ENCODE measurements around the gene STK4.

STK4 gene

DNA sequence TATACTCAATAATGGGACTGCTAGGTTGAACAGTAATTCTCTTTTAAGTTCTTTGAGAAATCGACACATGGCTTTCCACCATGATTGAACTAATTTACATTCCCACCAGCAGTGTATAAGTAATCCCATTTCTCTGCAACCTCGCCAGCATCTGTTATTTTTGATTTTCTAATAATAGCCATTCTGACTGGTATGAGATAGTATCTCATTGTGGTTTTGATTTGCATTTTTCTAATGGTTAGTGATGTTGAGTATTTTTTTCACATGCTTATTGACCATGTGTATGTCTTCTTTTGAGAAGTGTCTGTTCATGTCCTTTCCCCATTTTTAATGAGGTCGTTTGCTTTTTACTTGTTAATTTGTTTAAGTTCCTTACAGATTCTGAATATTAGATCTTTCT lies 66.5 kb downstream of the STK4 start:
- DNase-seq: no peak

DNA sequence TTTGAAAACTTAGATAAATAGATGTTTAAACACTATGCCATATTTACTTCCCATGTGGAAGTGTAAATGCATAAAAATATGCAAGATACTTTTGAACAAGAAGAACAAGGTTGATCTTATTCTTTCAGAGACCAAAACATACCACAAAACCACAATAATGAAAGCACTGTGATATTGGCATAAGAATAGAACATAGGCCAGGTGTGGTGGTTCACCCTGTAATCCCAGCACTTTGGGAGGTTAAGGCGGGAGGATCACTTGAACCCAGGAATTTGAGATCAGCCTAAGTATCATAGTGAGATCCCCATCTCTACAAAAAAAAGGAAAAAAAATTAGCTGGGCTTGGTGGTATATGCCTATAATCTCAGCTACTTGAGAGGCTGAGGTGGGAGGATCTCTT lies 68.1 kb downstream of the STK4 start:
- no peak for DNase-seq

DNA sequence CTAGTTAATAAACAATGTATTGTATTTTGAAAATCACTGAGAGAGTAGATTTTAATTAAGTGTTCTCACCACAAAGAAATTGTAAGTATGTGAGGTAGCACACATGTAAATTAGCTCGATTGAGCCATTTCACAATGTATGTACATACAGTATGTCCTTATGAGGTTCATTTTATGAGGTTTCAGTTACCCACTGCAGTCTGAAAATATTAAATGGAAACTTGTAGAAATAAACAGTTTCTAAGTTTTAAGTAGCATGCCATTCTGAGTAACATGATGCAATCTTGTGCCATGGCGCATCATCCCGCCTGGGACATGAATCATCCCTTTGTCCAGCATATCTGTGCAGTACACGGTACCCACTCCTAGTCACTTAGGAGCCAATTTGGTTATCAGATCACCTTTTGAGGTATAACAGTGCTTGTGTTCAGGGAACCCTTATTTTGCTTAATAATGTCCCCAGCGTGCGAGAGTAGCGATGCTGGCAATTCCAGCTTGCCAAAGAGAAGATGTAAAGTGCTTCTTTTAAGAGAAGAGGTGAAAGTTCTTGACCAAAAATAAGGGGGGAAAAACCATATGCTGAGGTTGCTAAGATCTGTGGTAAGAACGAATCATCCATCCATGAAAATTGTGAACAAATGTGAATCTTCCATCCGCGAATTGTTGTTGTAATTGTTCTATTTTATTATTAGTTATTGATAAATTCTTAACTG lies 69.9 kb downstream of the STK4 start:
- no peak for DNase-seq

DNA sequence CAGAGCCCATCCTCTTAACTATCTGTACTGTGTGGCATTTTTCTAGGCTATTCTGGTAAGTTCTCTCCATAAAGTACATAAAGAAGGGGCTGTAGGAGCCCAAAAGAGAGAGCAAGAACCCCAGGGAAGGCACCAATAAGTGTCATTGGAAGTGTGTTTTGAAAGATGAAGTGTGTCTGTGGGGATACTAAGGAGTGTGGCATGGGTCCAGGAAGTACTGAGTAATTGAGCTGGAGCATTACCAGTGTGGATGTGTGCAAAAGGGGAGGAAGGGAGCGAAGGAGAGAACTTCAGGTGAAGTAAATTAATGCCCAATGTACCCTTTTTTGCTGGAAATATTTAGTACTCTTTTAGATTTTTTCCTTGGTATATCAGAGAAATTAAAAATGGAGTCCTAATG lies 70.7 kb downstream of the STK4 start:
- no peak for DNase-seq

DNA sequence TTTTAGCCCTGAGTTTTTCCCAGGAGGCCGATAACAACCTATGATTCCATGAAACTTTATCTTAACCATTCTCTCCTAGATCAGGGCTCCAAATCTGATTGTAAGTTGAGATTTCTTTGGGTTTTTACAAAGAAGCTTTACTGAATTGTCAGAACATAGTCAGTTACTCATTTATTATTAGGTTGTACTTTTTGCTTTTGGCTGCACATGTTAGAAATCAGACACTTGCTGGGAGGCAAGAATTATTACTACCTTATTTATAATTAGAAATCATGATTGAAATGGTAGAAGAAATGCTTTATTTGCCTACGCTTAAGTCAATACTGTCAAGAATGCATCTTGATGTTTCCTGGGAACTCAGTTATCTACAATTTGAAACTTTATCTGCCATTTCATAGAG lies 71.3 kb downstream of the STK4 start:
- DNase-seq: no peak

DNA sequence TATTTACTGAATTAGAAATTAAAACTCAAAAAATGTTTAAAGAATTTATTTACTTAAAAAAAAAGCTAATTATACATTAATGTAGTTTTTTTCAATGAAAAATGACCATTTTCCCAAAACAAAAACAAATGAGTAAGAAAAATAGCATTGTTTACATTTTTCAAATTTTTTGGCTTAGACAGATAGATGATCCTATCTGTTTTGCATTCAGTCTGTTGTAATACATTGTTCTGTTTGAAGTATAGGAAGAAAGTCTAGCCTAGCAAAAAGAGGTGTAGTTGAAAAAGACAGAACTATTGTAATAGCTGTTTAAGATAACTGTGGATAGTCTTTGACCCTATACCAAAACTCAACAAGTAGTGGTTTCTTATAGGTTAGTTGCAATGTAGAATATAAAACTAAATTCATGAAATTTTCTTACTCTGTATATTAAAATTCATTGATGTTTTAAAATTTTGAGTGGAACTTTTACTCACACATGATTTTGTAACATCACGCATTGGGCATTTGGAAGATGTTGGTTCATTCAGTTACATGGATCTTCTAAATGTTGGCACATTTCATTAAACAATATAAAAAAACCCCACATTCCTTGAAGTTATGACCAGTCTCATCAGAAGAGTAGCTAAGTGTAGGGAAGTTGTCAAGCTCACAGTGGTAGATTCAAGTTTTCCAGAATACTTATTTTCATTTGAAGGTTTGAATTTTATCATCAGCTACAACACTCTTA lies 72.6 kb downstream of the STK4 start:
- DNase-seq: no peak

DNA sequence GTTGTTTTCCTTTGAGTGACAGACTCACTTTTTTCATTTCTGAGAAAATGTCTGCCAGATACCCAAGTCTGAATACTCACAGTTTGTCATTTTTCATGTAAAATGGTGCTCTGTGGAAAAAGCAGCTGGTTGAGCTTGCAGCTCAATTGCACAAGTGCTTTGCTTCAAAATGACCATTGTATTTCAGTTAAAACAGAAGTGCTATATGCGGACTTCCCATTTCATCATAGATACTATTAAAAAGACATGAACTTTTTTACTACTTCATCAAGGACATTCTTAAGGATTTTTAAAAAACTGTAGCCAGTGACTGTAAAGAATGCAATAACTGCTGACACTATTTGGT lies 73.1 kb downstream of the STK4 start:
- no peak for DNase-seq

DNA sequence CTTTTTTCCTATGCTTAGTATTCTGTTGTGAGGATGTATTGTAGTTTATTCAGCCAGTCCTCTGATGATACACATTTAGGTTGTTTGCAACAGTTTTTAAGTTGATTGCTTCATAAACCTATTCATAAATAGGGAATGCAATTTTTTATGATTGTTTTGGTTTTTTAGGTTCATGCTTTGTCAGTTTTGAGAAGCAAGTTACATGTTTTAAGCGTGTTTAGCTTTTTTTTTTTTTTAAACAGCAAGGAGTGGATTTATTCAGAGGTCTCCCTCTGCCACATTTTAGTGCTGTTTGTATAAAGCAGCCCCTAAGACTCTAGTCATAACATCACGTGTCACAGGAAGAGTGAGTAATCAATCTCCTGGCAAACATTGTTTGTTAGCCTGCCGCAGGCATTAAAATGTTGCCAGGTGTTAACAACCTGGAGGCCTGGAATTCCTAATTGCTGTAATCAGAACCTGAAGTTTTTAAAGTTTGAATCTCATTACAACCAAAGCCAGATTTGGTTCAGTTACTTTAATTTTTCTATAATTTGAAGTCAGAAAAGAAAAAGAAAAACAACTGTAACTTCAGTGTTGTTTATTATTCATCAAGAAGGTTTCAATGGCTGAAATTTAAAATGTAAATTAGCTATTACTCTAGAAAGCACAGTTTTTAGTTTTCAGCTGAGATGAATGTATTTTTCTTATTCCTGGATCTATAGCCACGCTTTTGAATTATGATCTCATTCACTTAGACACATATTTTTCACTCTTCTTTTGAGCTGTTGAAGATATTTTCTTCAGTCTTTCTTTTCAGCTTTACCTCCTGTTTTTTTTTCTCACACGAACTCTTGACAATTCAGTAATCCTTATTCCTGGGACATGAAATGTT lies 75.4 kb downstream of the STK4 start:
- no peak for DNase-seq

DNA sequence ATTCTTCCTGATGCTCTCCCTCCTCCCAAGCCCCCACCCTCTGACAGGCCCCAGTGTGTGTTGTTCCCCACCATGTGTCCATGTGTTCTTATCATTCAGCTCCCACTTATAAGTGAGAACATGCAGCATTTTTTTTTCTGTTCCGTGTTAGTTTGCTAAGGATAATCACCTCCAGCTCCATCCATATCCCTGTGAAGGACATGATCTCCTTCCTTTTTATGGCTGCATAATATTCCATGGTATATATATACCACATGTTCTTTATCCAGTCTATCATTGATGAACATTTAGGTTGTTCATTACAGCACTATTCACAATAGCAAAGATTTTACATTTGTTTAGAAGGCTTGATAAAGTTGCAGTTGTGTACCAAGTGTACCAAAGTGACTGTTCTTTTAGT lies 76.7 kb downstream of the STK4 start:
- no peak for DNase-seq

DNA sequence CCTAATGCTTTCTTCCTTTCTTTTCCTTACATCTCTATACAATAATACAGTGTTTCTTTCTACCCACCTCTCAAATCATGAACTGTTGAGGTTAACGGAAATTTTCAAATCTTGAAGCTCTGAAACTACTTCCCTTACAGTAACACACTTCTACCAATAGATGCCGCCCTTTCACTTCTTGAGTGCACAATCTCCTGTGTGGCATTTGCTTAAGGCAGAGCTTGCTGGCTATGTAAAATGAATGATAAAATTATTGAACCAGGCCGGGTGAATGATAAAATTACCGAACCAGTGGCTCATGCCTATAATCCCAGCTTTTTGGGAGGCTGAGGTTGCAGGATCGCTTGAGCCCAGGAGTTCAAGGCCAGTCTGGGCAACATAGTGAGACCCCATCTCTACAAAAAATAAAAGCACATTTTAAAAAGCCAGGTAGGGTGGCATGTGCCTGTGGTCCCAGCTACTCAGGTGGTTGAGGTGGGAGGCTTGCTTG lies 77.8 kb downstream of the STK4 start:
- peak in 2 of 4 experiments; percentile 1 to 9 for DNase-seq

DNA sequence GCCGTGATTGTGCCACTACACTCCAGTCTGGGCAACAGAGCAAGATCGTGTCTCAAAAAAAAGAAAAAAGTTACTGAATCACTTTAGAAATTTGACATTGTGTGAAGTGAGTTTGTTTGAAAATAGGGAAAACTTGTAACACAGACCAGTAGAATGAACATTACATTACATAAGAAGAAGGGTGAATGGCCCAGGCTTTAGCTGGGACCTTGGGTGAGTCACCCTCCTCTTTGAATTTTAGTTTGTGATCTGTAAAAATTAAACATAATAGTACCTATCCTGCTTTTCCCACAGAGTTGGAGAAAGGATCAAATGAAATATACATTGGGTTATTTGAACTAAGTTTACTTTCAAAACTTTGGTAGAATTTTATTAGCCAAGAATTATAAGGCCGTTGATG lies 78.3 kb downstream of the STK4 start:
- no peak for DNase-seq

DNA sequence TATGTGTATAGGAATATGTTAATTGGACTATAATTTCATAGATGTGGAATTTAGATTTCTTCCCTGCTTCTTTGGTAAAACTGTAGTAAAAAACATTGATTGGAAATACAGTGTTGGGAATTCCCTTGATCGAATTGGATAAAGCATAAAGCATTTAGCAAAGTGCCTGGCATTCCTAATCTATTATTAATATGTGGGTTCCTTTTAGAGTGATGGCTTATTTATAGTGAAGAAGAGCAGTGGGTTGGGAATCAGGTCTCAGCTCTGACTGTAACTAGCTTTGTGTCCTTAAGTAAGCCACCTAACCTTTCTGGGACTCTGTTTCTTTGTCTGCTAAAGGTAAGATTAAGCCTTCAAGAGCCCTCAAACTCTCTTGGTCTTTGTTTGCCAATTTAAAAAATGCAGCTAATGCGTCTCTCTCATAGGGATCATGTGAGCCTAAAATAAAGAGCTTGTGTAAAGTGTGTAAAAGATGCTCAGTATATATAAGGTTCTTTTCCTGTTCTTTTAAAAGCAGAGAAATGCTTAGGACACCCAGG lies 81.3 kb downstream of the STK4 start:
- DNase-seq: no peak

DNA sequence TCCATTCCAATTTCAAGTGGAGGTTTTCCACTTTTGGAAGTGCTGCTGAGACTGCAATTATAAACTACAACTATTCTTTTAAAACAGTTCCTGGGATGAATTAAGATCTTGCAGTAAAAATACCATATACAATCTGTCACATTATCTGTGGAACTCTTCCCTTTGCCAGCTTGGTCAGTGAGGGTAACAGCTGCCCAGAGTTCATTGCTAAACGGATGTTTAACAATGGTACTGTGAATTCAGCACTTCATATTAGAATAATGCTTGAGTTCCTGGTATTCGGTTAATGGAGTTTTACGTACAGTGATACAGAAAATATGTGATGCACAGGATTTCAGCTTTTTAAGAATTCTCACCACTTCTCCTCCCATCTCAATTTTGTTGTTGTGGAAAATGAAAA lies 83.1 kb downstream of the STK4 start:
- no peak for DNase-seq

DNA sequence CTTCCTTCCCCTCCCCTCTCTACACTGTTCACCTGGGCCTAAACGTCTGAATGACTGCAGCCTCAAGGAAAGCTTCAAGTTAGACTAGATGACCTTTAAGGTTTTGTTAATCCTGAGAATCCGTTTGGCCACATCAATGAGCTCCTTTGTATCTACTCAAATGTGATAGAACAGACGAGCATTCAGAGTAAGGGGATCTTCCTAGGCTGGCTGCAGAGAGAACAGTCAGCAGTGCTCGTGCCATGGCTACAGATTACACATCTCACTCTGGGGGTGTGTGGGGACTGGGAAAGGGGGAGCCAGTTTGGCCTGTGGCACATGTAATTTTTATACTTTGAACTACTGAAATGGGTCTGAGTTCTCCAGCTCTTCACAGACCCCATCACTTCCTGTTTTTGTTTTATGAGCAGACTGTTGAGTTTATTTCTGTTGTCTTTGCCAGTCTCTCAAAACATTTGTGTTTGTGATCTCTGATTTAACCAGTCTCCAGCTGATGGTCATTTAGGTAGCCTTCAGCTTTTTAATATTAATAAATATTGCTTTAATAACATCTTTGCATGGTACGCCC lies 83.7 kb downstream of the STK4 start:
- no peak for DNase-seq

DNA sequence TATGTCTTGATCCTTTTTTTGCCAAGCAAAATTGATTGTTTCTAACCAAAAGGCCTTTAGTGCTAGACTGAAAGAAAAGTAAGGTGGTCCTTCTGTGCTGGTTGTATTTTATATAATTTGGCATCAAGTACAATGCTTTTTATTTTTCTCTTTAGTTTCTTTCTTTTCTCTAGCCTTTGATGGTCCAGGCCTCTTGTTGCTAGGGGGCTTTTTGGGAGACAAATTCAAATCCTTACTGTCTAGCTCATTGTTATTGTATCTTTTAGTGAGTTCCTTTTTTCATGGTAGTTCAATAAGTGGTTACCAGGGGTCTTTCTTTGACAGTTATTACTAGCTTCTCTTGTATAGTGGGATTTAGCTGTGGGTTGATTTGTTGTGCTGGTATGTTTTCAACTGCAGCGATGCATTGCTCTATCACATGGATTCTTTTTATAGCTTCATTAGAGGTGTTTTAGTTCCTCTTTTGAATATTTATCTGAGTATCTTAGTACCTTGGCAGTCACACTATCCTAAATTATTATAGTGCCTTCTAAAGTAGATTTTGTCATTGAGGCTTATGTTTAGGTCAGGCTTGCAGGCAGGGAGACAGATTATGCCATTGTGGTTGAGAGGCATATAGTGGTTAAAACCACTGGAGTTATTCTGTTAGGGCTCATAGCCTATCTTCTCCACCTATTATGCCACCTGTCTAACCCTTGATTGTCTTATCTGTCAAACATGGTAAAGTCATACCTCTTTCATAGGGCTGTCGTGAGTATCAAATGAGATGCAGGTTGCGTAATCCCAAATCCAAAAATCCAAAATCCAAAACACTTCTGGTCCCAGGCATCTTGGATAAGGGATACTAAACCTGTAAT lies 85.1 kb downstream of the STK4 start:
- no peak for DNase-seq

DNA sequence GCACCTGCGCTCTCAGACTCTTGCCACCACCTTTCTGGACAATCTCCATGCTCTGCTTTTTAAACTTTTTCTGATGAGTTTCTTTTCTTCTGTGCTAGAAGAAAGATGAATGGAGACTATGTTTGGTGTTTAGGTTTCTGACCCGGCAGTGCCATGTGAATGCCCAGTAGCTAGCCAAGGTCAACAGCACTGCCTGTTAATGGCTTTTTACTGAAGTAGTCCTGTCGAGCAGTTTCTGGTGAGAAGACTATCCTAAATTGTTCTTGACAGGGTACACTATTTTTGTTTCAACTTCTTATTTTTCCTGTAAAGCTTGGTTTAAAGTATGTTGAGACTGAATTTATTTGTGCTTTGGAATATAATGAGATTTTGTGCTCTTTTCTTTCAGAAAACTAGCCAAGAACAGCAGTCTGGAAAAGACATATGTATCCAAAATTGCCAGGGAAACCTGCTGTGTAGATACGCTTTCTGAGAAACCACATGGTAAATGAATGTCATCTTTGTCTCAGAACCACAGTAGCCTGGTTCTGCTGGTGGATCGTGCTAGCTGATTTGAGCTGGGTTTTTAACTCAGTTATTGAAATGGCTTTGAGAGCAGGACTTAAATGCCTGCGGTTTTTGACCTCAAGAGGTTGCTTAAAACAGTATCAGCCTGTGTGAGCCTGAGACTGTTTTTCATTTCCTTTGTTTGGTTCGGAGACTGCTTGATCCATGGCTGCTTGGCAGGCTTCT lies 86.6 kb downstream of the STK4 start:
- no peak for DNase-seq

DNA sequence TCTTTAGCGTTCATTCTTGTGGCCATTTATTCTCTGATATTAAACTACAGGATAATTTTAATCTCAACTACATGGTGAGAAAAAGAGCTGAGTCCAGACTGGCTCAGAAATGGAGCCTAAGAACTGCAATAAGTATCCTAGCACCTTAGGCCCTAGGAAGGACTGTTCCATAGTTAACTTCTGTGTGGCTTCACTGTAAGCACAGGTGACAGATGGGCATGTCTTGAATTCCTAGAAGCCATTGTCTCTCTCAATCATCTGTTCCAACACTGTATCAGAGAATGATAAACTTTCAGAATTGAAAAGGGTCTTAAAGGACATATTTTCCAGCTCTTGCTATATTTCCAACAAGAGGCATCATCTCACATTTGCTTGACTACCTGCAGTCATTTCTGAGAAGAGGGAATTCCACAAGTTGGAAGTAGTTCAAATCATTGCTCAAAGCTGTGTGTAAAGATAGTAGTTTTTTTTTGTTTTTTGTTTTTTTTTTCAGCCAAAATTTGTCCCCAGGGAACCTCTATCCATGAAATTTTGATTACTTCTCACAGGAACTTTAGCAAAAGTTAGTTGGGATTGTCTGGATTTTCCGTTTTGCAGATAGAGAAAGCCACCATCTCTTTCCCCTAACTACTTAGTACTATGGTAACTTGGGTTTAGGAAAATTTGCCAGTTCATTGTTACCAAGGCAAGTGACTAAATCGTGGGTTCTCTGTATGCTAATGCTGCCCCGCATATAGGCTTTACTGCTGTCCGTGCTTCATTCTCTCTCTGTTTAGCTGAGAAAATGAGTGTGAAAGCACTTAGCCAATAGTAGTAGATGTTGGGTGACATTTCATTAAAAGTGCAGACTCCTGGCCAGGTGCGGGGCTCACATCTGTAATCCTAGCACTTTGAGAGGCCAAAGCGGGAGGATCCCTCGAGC lies 87.4 kb downstream of the STK4 start:
- DNase-seq: no peak

DNA sequence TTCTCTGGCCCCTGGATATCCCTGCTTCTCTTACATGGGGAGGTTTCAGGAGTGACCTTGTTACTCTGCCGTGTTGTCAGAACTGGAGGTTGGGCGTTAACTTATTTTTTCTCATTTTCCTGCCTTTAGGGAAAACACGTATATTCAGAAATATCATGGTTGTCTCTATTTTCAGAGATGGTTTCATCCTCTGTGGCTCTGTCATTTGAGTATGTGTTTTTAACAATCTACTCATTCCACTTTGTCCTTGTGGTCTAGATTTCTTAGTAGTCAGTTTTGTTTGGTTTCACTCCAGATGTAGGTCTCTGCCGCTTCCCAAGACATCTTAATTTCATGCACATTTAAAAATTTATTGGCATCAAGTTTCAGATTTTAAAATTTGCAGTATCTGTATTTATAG lies 88.7 kb downstream of the STK4 start:
- no peak for DNase-seq

DNA sequence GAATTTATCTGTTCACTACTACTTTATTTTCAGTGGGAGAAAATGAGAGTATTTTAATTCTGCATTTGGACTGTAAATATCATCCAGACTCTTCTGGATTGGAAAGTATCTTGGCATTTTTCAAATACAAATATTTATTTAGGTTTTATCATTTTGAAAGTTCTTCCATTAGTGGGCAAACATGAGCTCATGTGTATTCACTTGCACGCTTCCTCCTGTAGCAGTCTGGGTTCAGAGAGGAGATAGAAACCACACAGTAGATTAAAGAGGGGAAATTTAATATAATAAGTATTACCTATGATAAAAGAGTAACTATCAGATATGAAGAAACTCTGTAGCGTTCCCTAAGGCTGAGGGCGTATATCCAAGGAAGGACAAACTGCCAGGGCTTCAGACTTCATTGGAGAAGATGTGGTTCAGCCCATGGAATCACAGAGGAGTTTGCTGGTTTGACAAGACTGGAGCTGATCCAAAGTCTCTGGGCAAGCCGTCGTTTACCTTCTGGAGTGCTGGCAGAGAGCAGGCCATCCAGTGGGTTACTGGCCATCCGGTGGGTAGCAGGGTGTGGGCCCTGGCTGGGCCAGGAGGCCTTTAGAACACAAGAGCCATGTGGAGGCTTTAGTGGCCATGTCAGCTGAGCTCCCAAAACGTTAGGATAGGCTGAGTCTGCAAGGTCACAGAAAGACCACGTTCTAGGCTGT lies 90.3 kb downstream of the STK4 start:
- DNase-seq: no peak
